Measurements from ENCODE around the gene CACNA1D. TPM values are rescaled to one million over a fixed set of nuclear protein-coding genes. Genes with fewer than 3 reads are reported as not detected.

Gene CACNA1D
- total RNA-seq, 1 experiment from 2014 or later, result not detected

- H3K4me1 ChIP-seq (ENCODE audit: insufficient read depth, low read length, poor library complexity, severe bottlenecking), result no peaks in the 10 kb centered on the region
- no peaks in the 10 kb centered on the region for H3K27me3 ChIP-seq (replicated peaks; ENCODE audit: insufficient read depth, low read depth, low read length, poor library complexity)
- CTCF ChIA-PET, result no interaction called here
- H3K36me3 ChIP-seq (ENCODE audit: insufficient read depth, low read length, poor library complexity, severe bottlenecking), result no peaks in the 10 kb centered on the region
- intact Hi-C loops (cut with micrococcal nuclease; ENCODE audit: unreplicated experiment), result no loop called here
- no peak for TF ChIP-seq EZH2 (IDR thresholded peaks at IDR 0.05; ENCODE audit: borderline replicate concordance, low read depth, low read length, poor library complexity, severe bottlenecking)
- TF ChIP-seq CTCF (conservative IDR thresholded peaks at IDR 0.05; ENCODE audit: low read depth, low read length), result no peak
- POLR2A ChIA-PET (ENCODE audit: low non-redundant PET), result no interaction called here
- H3K4me3 ChIP-seq (ENCODE audit: low read depth, low read length, poor library complexity, severe bottlenecking), result no peak overlapping the region
- BruUV-seq (replicated peaks), result no TSS peak
- DNase-seq (ENCODE audit: low spot score), result no peak
- H3K27ac ChIP-seq (ENCODE audit: low read depth, low read length, poor library complexity, severe bottlenecking), result no peak overlapping the region
- H3K9me3 ChIP-seq (ENCODE audit: low read depth, low read length, poor library complexity, severe bottlenecking), result no peaks in the 10 kb centered on the region
Observed at GRCh38 chr3:53830944-53831343, 336.5 kb downstream of the CACNA1D start.

GRCh38 chr3:53833053-53833645 is 338.7 kb downstream of the CACNA1D start:
- CTCF ChIA-PET, result no interaction called here
- intact Hi-C loops (cut with micrococcal nuclease; ENCODE audit: unreplicated experiment), result no loop called here
- no peak for DNase-seq (ENCODE audit: low spot score)
- H3K9me3 ChIP-seq (ENCODE audit: low read depth, low read length, poor library complexity, severe bottlenecking), result no peaks in the 10 kb centered on the region
- POLR2A ChIA-PET (ENCODE audit: low non-redundant PET), result no interaction called here
- no TSS peak for BruUV-seq (replicated peaks)
- H3K4me3 ChIP-seq (ENCODE audit: low read depth, low read length, poor library complexity, severe bottlenecking), result no peak overlapping the region
- no peaks in the 10 kb centered on the region for H3K36me3 ChIP-seq (ENCODE audit: insufficient read depth, low read length, poor library complexity, severe bottlenecking)
- no peaks in the 10 kb centered on the region for H3K4me1 ChIP-seq (ENCODE audit: insufficient read depth, low read length, poor library complexity, severe bottlenecking)
- no peaks in the 10 kb centered on the region for H3K27me3 ChIP-seq (replicated peaks; ENCODE audit: insufficient read depth, low read depth, low read length, poor library complexity)
- no peak overlapping the region for H3K27ac ChIP-seq (ENCODE audit: low read depth, low read length, poor library complexity, severe bottlenecking)
- TF ChIP-seq EZH2 (IDR thresholded peaks at IDR 0.05; ENCODE audit: borderline replicate concordance, low read depth, low read length, poor library complexity, severe bottlenecking), result no peak
- no peak for TF ChIP-seq CTCF (conservative IDR thresholded peaks at IDR 0.05; ENCODE audit: low read depth, low read length)

GRCh38 chr3:53833700-53834099 is 339.3 kb downstream of the CACNA1D start:
- Histone ChIP-seq H3K4me1 (ENCODE audit: insufficient read depth, low read length, poor library complexity, severe bottlenecking) (no peaks in the 10 kb centered on the region), H3K27ac (ENCODE audit: low read depth, low read length, poor library complexity, severe bottlenecking) (no peak overlapping the region), H3K27me3 (replicated peaks; ENCODE audit: insufficient read depth, low read depth, low read length, poor library complexity) (no peaks in the 10 kb centered on the region), H3K9me3 (ENCODE audit: low read depth, low read length, poor library complexity, severe bottlenecking) (no peaks in the 10 kb centered on the region), H3K36me3 (ENCODE audit: insufficient read depth, low read length, poor library complexity, severe bottlenecking) (no peaks in the 10 kb centered on the region), H3K4me3 (ENCODE audit: low read depth, low read length, poor library complexity, severe bottlenecking) (no peak overlapping the region)
- intact Hi-C loops (cut with micrococcal nuclease; ENCODE audit: unreplicated experiment), result no loop called here
- ChIA-PET CTCF (no interaction called here), POLR2A (ENCODE audit: low non-redundant PET) (no interaction called here)
- DNase-seq (ENCODE audit: low spot score), result no peak
- TF ChIP-seq CTCF (conservative IDR thresholded peaks at IDR 0.05; ENCODE audit: low read depth, low read length), result no peak
- no peak for TF ChIP-seq EZH2 (IDR thresholded peaks at IDR 0.05; ENCODE audit: borderline replicate concordance, low read depth, low read length, poor library complexity, severe bottlenecking)
- BruUV-seq (replicated peaks), result no TSS peak

Measured in A673 (cell line).